Neutrophil (primary cell): ENCODE measurements around the gene KMT2D.

Source experiments
- H3K27ac ChIP-seq: fragments of 200-600 bp; sonication (generic); 2 replicates; pipeline ENCODE4 v1.5.1; 2016; ENCODE audit warnings: mild to moderate bottlenecking, moderate library complexity
- H3K27me3 ChIP-seq: fragments of 200-600 bp; sonication (generic); 2 replicates; pipeline ENCODE4 v1.6.0; 2016; ENCODE audit warnings: mild to moderate bottlenecking
- H3K36me3 ChIP-seq: fragments of 200-600 bp; sonication (generic); 2 replicates; pipeline ENCODE4 v1.5.1; 2017
- H3K4me1 ChIP-seq, 2 experiments: fragments of 200-600 bp in 1 of 2; sonication (generic) in 1 of 2; 1 replicate in 1 of 2; 2 replicates in 1 of 2; pipeline versions ENCODE4 v1.5.1 to v1.6.1; 2013 to 2016; ENCODE audit warnings: low read depth in 1 of 2, low read length in 1 of 2, mild to moderate bottlenecking in 1 of 2, moderate library complexity in 1 of 2; ENCODE audit not compliant: control insufficient read depth in 1 of 2, insufficient read depth in 1 of 2
- H3K4me3 ChIP-seq, 2 experiments: fragments of 200-600 bp in 1 of 2; sonication (generic) in 1 of 2; 1 replicate in 1 of 2; 2 replicates in 1 of 2; pipeline ENCODE4 v1.5.1; 2013 to 2016; ENCODE audit warnings: low read depth in 1 of 2, low read length in 1 of 2, mild to moderate bottlenecking in 1 of 2, moderate library complexity in 1 of 2
- H3K9me3 ChIP-seq: fragments of 200-600 bp; sonication (generic); 2 replicates; pipeline ENCODE4 v1.5.1; 2016
- TF ChIP-seq, protein P1 (sequence below): fragments of 200-600 bp; sonication (generic); IDR thresholded peaks from 2 replicates; pipeline ENCODE4 v1.5.1; 2016; ENCODE audit warnings: antibody characterized with exemption

The KMT2D gene

GRCh38 chr12:49104822-49105221 is 44.2 kb upstream of the KMT2D start:
- H3K9me3 ChIP-seq: no peaks in the 10 kb centered on the region
- H3K36me3 ChIP-seq: peaks cover 67% of the 10 kb centered on the region
- H3K27ac ChIP-seq: peak overlapping the region; percentile 61
- no peaks in the 10 kb centered on the region for H3K27me3 ChIP-seq
- H3K4me3 ChIP-seq: no peak overlapping the region
- H3K4me1 ChIP-seq: peaks cover 12 to 24% of the 10 kb centered on the region in 2 experiments
- TF ChIP-seq, protein P1, sequence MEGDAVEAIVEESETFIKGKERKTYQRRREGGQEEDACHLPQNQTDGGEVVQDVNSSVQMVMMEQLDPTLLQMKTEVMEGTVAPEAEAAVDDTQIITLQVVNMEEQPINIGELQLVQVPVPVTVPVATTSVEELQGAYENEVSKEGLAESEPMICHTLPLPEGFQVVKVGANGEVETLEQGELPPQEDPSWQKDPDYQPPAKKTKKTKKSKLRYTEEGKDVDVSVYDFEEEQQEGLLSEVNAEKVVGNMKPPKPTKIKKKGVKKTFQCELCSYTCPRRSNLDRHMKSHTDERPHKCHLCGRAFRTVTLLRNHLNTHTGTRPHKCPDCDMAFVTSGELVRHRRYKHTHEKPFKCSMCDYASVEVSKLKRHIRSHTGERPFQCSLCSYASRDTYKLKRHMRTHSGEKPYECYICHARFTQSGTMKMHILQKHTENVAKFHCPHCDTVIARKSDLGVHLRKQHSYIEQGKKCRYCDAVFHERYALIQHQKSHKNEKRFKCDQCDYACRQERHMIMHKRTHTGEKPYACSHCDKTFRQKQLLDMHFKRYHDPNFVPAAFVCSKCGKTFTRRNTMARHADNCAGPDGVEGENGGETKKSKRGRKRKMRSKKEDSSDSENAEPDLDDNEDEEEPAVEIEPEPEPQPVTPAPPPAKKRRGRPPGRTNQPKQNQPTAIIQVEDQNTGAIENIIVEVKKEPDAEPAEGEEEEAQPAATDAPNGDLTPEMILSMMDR: no peak

GRCh38 chr12:49100380-49100779 is 39.8 kb upstream of the KMT2D start:
- TF ChIP-seq, protein P1: no peak
- peaks cover 84% of the 10 kb centered on the region for H3K36me3 ChIP-seq
- H3K9me3 ChIP-seq: no peaks in the 10 kb centered on the region
- no peak overlapping the region for H3K27ac ChIP-seq
- peaks cover 0 to 8% of the 10 kb centered on the region in 2 experiments for H3K4me1 ChIP-seq
- H3K27me3 ChIP-seq: peaks cover 9% of the 10 kb centered on the region
- H3K4me3 ChIP-seq: no peak overlapping the region

- Histone ChIP-seq H3K36me3 (peaks cover 72% of the 10 kb centered on the region), H3K27ac (no peak overlapping the region), H3K4me3 (no peak overlapping the region), H3K9me3 (no peaks in the 10 kb centered on the region), H3K27me3 (peaks cover 25% of the 10 kb centered on the region), H3K4me1 (peaks cover 0 to 8% of the 10 kb centered on the region in 2 experiments)
- TF ChIP-seq, protein P1: no peak
These were observed 38.1 kb upstream of the KMT2D start for GRCh38 chr12:49098703-49099102.

- no peaks in the 10 kb centered on the region for H3K9me3 ChIP-seq
- H3K27me3 ChIP-seq: peaks cover 32% of the 10 kb centered on the region
- H3K36me3 ChIP-seq: peaks cover 65% of the 10 kb centered on the region
- H3K27ac ChIP-seq: no peak overlapping the region
- H3K4me3 ChIP-seq: no peak overlapping the region
- peaks cover 0 to 8% of the 10 kb centered on the region in 2 experiments for H3K4me1 ChIP-seq
- TF ChIP-seq, protein P1: peak; percentile 84
These were observed 37.4 kb upstream of the KMT2D start for GRCh38 chr12:49098035-49098451.

DNA sequence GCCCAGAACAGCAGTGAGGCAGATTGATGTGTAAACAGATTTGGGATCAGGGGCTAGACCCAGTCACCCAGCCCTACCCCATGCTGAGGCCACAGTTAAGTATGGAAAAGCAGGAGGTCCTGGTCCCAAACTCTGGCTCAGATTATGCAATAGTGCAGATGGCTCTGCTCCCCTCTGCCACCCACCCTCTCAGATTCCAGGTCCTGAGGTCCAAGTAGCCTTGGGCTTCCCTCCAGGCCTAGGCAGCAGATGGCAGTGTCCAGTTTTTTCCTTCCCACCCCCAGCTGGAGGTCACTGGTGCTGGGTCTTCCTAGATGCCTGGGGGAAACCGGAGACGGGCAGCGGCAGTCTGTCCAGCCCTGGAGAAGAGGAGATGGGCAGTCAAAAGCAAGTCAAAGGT is 36.8 kb upstream of the KMT2D start:
- no peak overlapping the region for H3K4me3 ChIP-seq
- TF ChIP-seq, protein P1: no peak
- H3K27ac ChIP-seq: no peak overlapping the region
- peaks cover 2 to 11% of the 10 kb centered on the region in 2 experiments for H3K4me1 ChIP-seq
- H3K36me3 ChIP-seq: peaks cover 59% of the 10 kb centered on the region
- H3K27me3 ChIP-seq: peaks cover 39% of the 10 kb centered on the region
- H3K9me3 ChIP-seq: no peaks in the 10 kb centered on the region

- no peaks in the 10 kb centered on the region for H3K9me3 ChIP-seq
- H3K27me3 ChIP-seq: peaks cover 63% of the 10 kb centered on the region
- TF ChIP-seq, protein P1: no peak
- peaks cover 26 to 35% of the 10 kb centered on the region in 2 experiments for H3K4me1 ChIP-seq
- peaks cover 35% of the 10 kb centered on the region for H3K36me3 ChIP-seq
- no peak overlapping the region for H3K4me3 ChIP-seq
- no peak overlapping the region for H3K27ac ChIP-seq
These were observed 34.4 kb upstream of the KMT2D start for GRCh38 chr12:49094975-49095365.
